Measurements from ENCODE around the gene SMG6. TPM values are rescaled to one million over a fixed set of nuclear protein-coding genes. Genes with fewer than 3 reads are reported as not detected.

The SMG6 gene
- total RNA-seq, 1 donor from 2014 or later = 39.7 TPM

GRCh38 chr17:2151358-2152033 lies 152.1 kb downstream of the SMG6 start:
- FAIRE-seq (no peak), DNase-seq (ENCODE audit: low read depth) (no peak)
- Histone ChIP-seq H3K4me3 (ENCODE audit: insufficient read depth, low read depth, low read length) (no peak overlapping the region), H3K9ac (ENCODE audit: low read length) (no peak overlapping the region), H3K27me3 (ENCODE audit: insufficient read depth, low read length) (no peaks in the 10 kb centered on the region), H3K36me3 (ENCODE audit: insufficient read depth, low read length) (peaks cover 25% of the 10 kb centered on the region), H3K9me3 (ENCODE audit: insufficient read depth, low read depth, low read length) (no peaks in the 10 kb centered on the region), H3K4me1 (ENCODE audit: insufficient read depth, low read length) (peaks cover under 1% of the 10 kb centered on the region), H3K4me2 (ENCODE audit: low read length) (no peak overlapping the region), H4K20me1 (ENCODE audit: insufficient read depth, low read length) (no peaks in the 10 kb centered on the region), H3K27ac (ENCODE audit: low read depth, low read length) (no peak overlapping the region), H3K79me2 (ENCODE audit: insufficient read depth, low read length) (peaks cover 8% of the 10 kb centered on the region), H2AFZ (ENCODE audit: low read depth, low read length) (no peak overlapping the region)
- H3K4me1 Mint-ChIP-seq (ENCODE audit: low read depth, unreplicated experiment) = peaks cover 6% of the 10 kb centered on the region
- H3K36me3 Mint-ChIP-seq (ENCODE audit: low read depth, unreplicated experiment) = peaks cover 34% of the 10 kb centered on the region
- TF ChIP-seq CTCF (IDR thresholded peaks at IDR 0.05; ENCODE audit: insufficient read depth, low read depth, low read length) (no peak), EZH2 (IDR thresholded peaks at IDR 0.05; ENCODE audit: insufficient read depth, low read length) (no peak)
- no peaks in the 10 kb centered on the region for H3K27me3 Mint-ChIP-seq (ENCODE audit: low read depth, unreplicated experiment)
- peak overlapping the region; percentile 14 for H3K4me3 Mint-ChIP-seq (ENCODE audit: unreplicated experiment)
- no peaks in the 10 kb centered on the region for H3K9me3 Mint-ChIP-seq (ENCODE audit: unreplicated experiment)
- peak overlapping the region; percentile 28 for H3K27ac Mint-ChIP-seq (ENCODE audit: unreplicated experiment)

- FAIRE-seq = no peak
- Mint-ChIP-seq H3K4me1 (ENCODE audit: low read depth, unreplicated experiment) (peaks cover 6% of the 10 kb centered on the region), H3K27ac (ENCODE audit: unreplicated experiment) (no peak overlapping the region), H3K9me3 (ENCODE audit: unreplicated experiment) (no peaks in the 10 kb centered on the region), H3K4me3 (ENCODE audit: unreplicated experiment) (no peak overlapping the region), H3K27me3 (ENCODE audit: low read depth, unreplicated experiment) (no peaks in the 10 kb centered on the region), H3K36me3 (ENCODE audit: low read depth, unreplicated experiment) (peaks cover 34% of the 10 kb centered on the region)
- Histone ChIP-seq H2AFZ (ENCODE audit: low read depth, low read length) (no peak overlapping the region), H3K36me3 (ENCODE audit: insufficient read depth, low read length) (peaks cover 25% of the 10 kb centered on the region), H3K27me3 (ENCODE audit: insufficient read depth, low read length) (no peaks in the 10 kb centered on the region), H3K4me2 (ENCODE audit: low read length) (no peak overlapping the region), H3K4me1 (ENCODE audit: insufficient read depth, low read length) (no peaks in the 10 kb centered on the region), H3K9me3 (ENCODE audit: insufficient read depth, low read depth, low read length) (no peaks in the 10 kb centered on the region), H4K20me1 (ENCODE audit: insufficient read depth, low read length) (no peaks in the 10 kb centered on the region), H3K4me3 (ENCODE audit: insufficient read depth, low read depth, low read length) (no peak overlapping the region), H3K9ac (ENCODE audit: low read length) (no peak overlapping the region), H3K27ac (ENCODE audit: low read depth, low read length) (no peak overlapping the region), H3K79me2 (ENCODE audit: insufficient read depth, low read length) (peaks cover 13% of the 10 kb centered on the region)
- no peak for DNase-seq (ENCODE audit: low read depth)
- TF ChIP-seq CTCF (IDR thresholded peaks at IDR 0.05; ENCODE audit: insufficient read depth, low read depth, low read length) = no peak
- no peak for TF ChIP-seq EZH2 (IDR thresholded peaks at IDR 0.05; ENCODE audit: insufficient read depth, low read length)
Observed at GRCh38 chr17:2150806-2151205, 152.8 kb downstream of the SMG6 start.

- no peak for DNase-seq (ENCODE audit: low read depth)
- no peaks in the 10 kb centered on the region for H4K20me1 ChIP-seq (ENCODE audit: insufficient read depth, low read length)
- Mint-ChIP-seq H3K27ac (ENCODE audit: unreplicated experiment) (no peak overlapping the region), H3K9me3 (ENCODE audit: unreplicated experiment) (no peaks in the 10 kb centered on the region), H3K4me3 (ENCODE audit: unreplicated experiment) (no peak overlapping the region), H3K36me3 (ENCODE audit: low read depth, unreplicated experiment) (peaks cover 30% of the 10 kb centered on the region), H3K4me1 (ENCODE audit: low read depth, unreplicated experiment) (peaks cover 6% of the 10 kb centered on the region), H3K27me3 (ENCODE audit: low read depth, unreplicated experiment) (no peaks in the 10 kb centered on the region)
- TF ChIP-seq CTCF (IDR thresholded peaks at IDR 0.05; ENCODE audit: insufficient read depth, low read depth, low read length) (no peak), EZH2 (IDR thresholded peaks at IDR 0.05; ENCODE audit: insufficient read depth, low read length) (no peak)
- H3K4me3 ChIP-seq (ENCODE audit: insufficient read depth, low read depth, low read length) = no peak overlapping the region
- no peak overlapping the region for H3K9ac ChIP-seq (ENCODE audit: low read length)
- peaks cover 20% of the 10 kb centered on the region for H3K36me3 ChIP-seq (ENCODE audit: insufficient read depth, low read length)
- H3K79me2 ChIP-seq (ENCODE audit: insufficient read depth, low read length) = peaks cover 13% of the 10 kb centered on the region
- no peaks in the 10 kb centered on the region for H3K9me3 ChIP-seq (ENCODE audit: insufficient read depth, low read depth, low read length)
- no peaks in the 10 kb centered on the region for H3K4me1 ChIP-seq (ENCODE audit: insufficient read depth, low read length)
- no peak overlapping the region for H2AFZ ChIP-seq (ENCODE audit: low read depth, low read length)
- no peak overlapping the region for H3K4me2 ChIP-seq (ENCODE audit: low read length)
- H3K27me3 ChIP-seq (ENCODE audit: insufficient read depth, low read length) = no peaks in the 10 kb centered on the region
- H3K27ac ChIP-seq (ENCODE audit: low read depth, low read length) = no peak overlapping the region
- no peak for FAIRE-seq
Observed at GRCh38 chr17:2149934-2150333, 153.7 kb downstream of the SMG6 start.

Data from astrocyte (in vitro differentiated cells and primary cell).